GM18909 (cell line): ENCODE measurements around the gene HOMER3.
"Not testable (repeated sequence)": the region's sequence is repeated elsewhere in the genome, so short reads cannot be mapped to it uniquely, and the experiment has no call there.

Experiments
- ATAC-seq: cut with Tn5 transposase; IDR thresholded peaks from one replicate; pipeline ENCODE4 v1.9.1; 2021; ENCODE audit warnings: mild to moderate bottlenecking; ENCODE audit not compliant: unreplicated experiment, poor library complexity

Gene HOMER3

GRCh38 chr19:18904334-18905057 lies 36.5 kb downstream of the HOMER3 start:
- no peak for ATAC-seq

GRCh38 chr19:18903156-18904037 lies 37.6 kb downstream of the HOMER3 start:
- no peak for ATAC-seq

GRCh38 chr19:18902519-18902918 lies 38.5 kb downstream of the HOMER3 start:
- not testable (repeated sequence) for ATAC-seq

GRCh38 chr19:18901491-18901890 lies 39.5 kb downstream of the HOMER3 start:
- no peak for ATAC-seq

DNA sequence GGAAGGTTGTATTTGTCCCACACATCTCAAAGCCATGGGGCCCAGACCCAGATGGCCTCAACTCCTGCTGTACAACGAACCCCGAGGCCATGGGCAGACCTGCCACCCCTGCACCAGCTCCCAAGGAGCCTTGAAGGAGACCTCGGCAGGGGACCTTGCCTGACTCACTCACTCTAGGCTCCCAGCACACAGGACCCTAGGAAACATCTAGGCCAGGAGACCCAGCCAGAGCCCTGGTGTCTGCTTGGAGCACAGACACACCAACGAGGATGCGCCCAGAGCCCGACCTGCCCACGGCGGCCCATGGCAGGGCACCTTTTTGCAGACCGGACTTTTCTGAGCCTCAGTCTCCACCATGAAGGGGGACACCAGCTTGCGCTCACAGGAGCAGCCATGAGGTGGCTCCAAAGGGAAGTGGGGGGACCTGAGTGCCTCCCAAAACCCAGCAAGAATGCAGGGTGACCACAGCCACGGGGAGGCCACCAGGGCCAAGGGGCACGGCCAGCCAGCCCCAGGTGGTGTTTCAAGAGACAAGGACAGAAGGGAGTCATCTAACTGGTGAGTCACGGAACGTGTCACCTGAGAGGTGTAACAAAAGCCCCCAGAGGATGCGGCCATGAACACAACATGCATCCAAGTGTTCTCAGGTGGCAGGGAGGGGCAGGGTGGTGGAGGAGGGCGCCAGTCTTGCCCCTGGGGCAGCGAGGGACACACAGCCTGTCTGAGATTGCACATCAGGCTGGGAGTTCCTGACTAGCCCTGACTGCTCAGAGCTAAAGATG lies 40.1 kb downstream of the HOMER3 start:
- ATAC-seq, result no peak

GRCh38 chr19:18899624-18900560 lies 41.1 kb downstream of the HOMER3 start:
- ATAC-seq, result no peak

DNA sequence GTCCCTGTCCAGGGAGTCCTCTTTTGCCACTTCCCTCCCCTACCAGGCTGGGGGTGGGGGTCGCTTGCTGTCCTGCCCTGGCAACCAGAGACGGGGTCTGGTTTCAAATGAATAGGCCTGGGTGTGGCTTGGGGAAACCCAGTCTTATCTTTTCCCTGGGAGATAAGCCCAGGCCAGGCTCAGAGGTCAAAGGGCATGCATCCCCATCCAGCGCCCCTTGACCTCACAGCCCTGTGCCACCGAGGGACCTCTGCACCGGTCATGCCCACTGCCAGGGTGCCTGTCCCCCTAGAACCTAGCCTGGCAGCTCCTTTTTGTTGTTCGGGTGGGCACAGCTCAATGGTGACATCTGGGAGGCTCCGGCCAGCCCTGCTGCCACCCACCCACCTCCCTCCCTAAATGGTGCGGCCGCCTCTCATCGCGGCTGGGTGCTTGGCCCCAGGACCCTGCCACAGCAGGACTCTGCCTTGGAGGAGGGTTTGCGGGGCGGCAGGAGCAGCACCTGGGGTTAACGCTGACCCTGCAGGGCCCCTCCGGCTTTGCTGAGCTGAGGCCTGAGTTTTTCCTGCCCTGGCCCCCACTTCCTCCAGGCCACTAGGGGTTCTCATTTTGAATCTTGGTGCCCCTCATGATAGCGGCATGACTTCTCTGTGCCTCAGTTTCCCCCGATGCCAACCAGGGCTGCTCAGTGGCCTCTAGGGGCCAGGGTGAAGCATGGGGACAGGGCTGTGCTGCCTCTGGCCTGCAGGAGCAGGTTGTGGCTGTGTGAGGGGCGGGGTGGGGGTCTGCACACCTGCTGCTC lies 42.2 kb downstream of the HOMER3 start:
- no peak for ATAC-seq

DNA sequence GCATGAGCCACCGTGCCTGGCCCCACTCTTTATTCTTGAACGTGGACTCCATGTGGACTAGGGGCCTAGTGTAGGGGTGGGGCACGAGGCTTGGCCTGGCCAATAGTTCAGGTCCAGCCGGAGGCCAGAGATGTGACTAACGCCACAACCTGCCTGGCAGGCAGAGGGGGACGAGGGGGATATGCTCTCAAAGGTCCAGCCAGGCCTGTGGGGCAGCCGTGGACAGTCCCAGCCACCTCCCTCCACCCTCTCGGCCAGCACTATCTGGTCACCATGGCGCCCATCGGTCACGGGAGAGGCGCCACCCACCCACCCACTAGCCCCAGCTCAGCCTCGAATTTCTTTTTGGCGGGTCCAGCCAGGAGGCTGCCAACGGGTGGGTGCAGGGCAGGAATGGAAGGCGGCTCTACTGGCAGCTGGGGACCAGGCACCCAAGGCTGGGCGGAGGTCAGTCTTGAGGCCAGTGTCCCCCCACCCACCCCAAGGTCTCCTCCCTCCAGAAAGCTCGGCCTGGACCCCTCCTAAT lies 42.9 kb downstream of the HOMER3 start:
- no peak for ATAC-seq

- ATAC-seq, result no peak
Observed at GRCh38 chr19:18897094-18898029, 43.7 kb downstream of the HOMER3 start.

GRCh38 chr19:18896421-18896841 lies 44.6 kb downstream of the HOMER3 start:
- ATAC-seq, result no peak

- ATAC-seq, result no peak
Observed at GRCh38 chr19:18895824-18896341, 45.1 kb downstream of the HOMER3 start, which contains the start of gene CERS1. TSS of gene CERS1 (minus strand) at chr19:18896158. CDS start at chr19:18896072, 86 bp downstream.

- ATAC-seq, result no peak
Observed at GRCh38 chr19:18895038-18895823, 45.8 kb downstream of the HOMER3 start.

DNA sequence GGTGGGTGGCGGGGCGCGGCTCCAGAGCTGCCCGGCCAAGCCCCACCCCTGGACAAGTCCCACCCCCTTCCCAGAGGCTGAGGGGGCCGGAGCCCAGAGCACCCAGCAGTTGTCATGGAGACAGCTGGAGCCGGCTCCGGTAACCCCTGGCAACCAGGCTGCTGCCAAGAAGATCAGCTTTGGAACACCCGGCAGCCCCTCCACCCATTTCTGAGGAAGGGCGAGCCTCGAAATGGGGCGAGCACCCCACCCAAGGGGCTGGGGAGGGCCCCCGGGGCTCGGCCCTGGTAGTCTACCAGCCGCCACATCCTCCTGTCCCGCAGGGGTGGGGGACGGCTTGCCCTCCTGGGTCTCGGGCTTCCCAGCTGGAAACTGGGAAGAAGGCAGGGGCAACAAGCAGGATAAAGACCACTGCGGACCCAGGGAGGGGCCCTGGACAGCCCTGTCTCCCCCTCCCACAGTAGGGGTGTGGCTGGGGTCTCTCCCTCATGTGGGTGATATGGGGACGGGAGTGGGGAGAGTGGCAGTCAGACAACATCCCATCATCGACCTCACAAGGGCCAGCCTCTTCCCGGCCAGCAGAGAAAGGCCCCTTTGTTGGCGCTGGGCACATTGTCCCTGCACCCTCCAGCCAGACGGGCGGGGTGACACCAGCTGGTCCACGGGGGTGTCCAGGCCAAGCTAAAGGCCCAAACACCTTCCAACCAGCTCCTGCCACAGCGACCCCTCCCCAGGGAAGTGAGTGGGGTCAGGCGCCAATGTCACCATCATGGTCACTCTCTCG lies 46.6 kb downstream of the HOMER3 start:
- ATAC-seq, result no peak

DNA sequence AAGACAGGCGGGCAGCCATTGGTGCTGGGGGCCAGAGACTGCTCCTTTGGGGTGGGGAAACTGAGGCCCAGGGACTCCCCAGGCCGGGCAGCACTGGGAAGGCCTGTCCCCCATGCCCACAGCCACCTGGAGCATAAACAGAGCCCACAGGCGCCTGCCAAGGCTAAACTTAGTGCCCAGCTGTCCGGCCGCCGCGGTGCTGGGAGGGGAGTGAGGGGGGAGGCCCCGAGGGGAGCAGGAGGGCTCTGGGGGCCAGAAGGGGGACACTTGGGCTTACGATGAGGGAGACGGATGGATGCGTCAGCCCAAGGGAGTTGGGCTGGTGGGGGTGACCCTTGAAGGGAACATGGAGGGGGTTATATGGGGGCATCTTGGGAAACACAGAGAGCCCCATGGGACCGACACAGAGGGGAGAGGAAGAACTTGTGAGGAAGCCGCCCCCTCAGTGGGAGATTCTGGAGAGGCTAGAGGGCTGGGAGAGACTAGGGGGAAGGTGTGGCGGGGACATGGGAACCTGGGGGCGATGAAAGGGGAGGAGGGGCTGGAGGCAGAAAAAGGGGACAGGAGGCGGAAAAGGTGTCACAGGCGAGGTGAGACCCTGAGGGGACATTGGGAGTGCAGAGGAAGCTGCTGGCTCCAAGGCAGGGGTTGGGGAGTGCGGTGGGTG lies 47.3 kb downstream of the HOMER3 start:
- no peak for ATAC-seq
